C4-2B (cell line): ENCODE results near the gene WDR88.

ENCODE experiments used
- CTCF ChIP-seq: fragments of 450-650 bp; conservative IDR thresholded peaks from 2 replicates; pipeline ENCODE4 v1.5.1; 2017; ENCODE audit warnings: mild to moderate bottlenecking
- ZFX ChIP-seq: fragments of 450-650 bp; IDR thresholded peaks from 2 replicates; pipeline ENCODE4 v1.6.1; 2017

DNA sequence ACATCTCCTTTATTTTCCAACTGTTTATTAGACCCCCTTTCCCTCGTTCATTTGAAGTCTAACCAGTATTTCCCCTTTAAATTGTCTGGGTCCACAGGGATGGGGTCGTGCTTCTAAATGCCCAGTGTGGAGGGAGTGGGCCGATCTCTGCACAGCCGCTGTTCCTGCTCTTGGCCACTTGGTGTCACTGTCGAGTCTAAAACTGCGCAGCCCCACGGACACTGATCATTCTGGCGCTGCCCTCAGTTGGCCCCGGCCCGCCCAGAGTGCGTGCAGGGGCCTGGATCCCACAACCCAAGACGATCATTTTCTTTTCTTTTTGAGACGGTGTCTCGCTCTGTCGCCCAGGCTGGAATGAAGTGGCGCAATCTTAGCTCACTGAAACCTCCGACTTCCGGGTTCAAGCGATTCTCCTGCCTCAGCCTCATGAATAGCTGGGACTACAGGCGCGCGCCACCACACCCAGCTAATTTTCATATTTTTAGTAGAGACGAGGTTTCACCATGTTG is 12.0 kb downstream of the WDR88 start:
- peak; percentile 97 for TF ChIP-seq CTCF
- no peak for TF ChIP-seq ZFX
